ENCODE measurements around the gene ARL14EP. TPM values are rescaled to one million over a fixed set of nuclear protein-coding genes. Genes with fewer than 3 reads are reported as not detected.

The ARL14EP gene
- polyA plus RNA-seq, 2 of the 4 experiments (the other 2 are of a cell fraction) = 17.7 to 58.2 TPM

Other genes starting within 250 kb of the ARL14EP start
- not detected in 2 replicates for gene FSHB, start 92.1 kb upstream of the ARL14EP start, polyA plus RNA-seq (2011; rRNA removed)
- gene FSHB, start 92.1 kb upstream of the ARL14EP start, polyA plus RNA-seq (2017; fragmentation: RNase III; extraction: RNeasy Plus Mini Kit Qiagen cat#74134 plus additional on column Dnase treatment) = not detected in 3 replicates